RWPE1 (cell line): Measurements from ENCODE around the gene UBAC2.

Source experiments
- CTCF ChIA-PET: fragments of 350-600 bp; sonication (Branson Sonifier 250); formaldehyde crosslinking; extraction: SDS; loops from one replicate; lab custom pipeline; 2021; lab: Yijun Ruan, JAX
- POLR2A ChIA-PET: fragments of 400-600 bp; formaldehyde crosslinking; extraction: SDS; loops from one replicate; lab custom pipeline; 2020; ENCODE audit warnings: antibody characterized with exemption; ENCODE audit not compliant: low non-redundant PET; lab: Yijun Ruan, JAX
- DNase-seq: peaks from one replicate; pipeline ENCODE4 v3.0.0; 2012; ENCODE audit warnings: low spot score
- H3K27ac ChIP-seq: fragments of 450-650 bp; 2 replicates; pipeline ENCODE4 v1.5.1; 2017
- CTCF ChIP-seq: fragments of 450-650 bp; conservative IDR thresholded peaks from 2 replicates; pipeline ENCODE4 v1.5.1; 2017; ENCODE audit warnings: low read depth, mild to moderate bottlenecking

UBAC2 gene

DNA sequence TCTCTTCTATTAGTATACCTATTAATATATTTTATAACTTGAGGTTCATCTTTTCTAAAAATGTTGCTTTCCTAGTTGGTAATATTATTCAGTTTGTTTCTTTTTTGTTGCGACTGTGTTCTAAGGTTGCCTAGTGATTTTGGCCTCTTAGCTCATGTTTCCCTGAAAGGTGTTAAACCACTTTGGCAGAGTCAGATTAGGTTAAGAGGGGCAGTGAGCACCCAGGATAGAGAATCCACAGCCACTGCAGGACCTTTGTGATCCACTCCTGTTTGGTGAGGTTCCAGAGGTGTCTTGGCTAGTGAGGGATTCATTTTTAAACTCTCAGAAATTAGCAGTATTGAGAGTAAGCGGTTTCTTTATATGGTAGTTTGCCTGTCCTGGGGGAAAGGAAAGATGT lies 72.5 kb downstream of the UBAC2 start:
- CTCF ChIA-PET, result interaction anchor here (0.6 kb wide), 1 partner anchor 97 kb away, joined by 3 read pairs; no protein-coding TSS in a partner anchor
- H3K27ac ChIP-seq, result no peak overlapping the region
- TF ChIP-seq CTCF, result no peak
- no peak for DNase-seq
- POLR2A ChIA-PET, result interaction anchor here (0.8 kb wide), 1 partner anchor 73 kb away, joined by 3 read pairs; the partner anchor contains the start of gene UBAC2

GRCh38 chr13:99275093-99275469 lies 74.4 kb downstream of the UBAC2 start:
- TF ChIP-seq CTCF, result no peak
- no peak for DNase-seq
- POLR2A ChIA-PET, result interaction anchor here (0.6 kb wide), 1 partner anchor 9 kb away, joined by 3 read pairs; no protein-coding TSS in a partner anchor
- H3K27ac ChIP-seq, result no peak overlapping the region
- CTCF ChIA-PET, result interaction anchor here (1.1 kb wide), 1 partner anchor 13 kb away, joined by 3 read pairs; no protein-coding TSS in a partner anchor

- H3K27ac ChIP-seq, result no peak overlapping the region
- no peak for DNase-seq
- ChIA-PET CTCF (interaction anchor here (0.6 kb wide), 1 partner anchor 212 kb away, joined by 3 read pairs; no protein-coding TSS in a partner anchor), POLR2A (no interaction called here)
- TF ChIP-seq CTCF, result no peak
Measured at GRCh38 chr13:99276706-99277105, 76.1 kb downstream of the UBAC2 start.

DNA sequence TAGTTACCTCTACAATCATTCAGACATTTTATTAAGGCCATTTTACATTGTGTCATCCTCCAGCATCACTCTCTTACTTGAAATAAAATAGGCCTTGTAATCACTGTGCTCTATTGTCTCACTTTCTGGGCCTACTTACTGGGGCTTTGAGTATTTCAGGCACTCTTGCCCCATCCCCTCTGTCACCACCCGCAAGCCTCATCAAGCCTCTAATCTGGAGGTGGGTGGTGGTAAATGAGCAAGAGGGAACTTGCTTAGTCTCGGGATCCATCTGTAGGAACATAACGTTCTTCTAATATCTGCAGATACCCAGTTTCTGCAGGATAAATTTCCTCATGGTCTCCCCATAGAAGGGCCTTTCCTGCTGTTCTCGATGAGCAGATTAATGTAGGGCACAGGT lies 77.0 kb downstream of the UBAC2 start:
- peak overlapping the region; percentile 53; the same call in 1 of the 2 replicates for H3K27ac ChIP-seq
- no peak for TF ChIP-seq CTCF
- no peak for DNase-seq
- ChIA-PET CTCF (interaction anchor here (0.8 kb wide), 1 partner anchor 8 kb away, joined by 4 read pairs; no protein-coding TSS in a partner anchor), POLR2A (no interaction called here)

GRCh38 chr13:99278200-99278599 lies 77.5 kb downstream of the UBAC2 start:
- TF ChIP-seq CTCF, result no peak
- CTCF ChIA-PET, result interaction anchor here (0.8 kb wide), 1 partner anchor 9 kb away, joined by 4 read pairs; no protein-coding TSS in a partner anchor
- POLR2A ChIA-PET, result no interaction called here
- H3K27ac ChIP-seq, result no peak overlapping the region
- DNase-seq, result no peak

DNA sequence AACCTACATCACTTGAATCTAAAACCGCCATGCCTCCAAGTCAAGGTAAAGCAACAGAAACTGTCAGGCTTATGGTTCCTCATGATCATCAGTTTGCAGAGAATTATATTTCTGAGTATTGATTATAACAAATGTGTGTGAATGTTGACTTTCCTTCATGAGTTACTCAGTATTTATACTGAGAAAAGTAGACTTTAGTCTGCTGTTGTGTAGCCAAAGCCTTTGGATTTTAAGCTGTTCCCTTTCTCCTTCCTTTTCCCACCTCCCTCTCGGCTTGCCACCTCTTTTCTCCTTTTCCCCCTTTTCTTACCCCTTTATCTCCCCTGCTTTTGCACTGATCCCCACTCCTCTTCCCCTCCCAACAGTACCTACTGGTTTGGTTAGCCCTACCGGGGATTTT lies 78.2 kb downstream of the UBAC2 start:
- ChIA-PET POLR2A (no interaction called here), CTCF (no interaction called here)
- no peak overlapping the region for H3K27ac ChIP-seq
- TF ChIP-seq CTCF, result no peak
- DNase-seq, result no peak
